WTC11 (cell line): ENCODE data around the gene TMEM63B. TPM values are rescaled to one million over a fixed set of nuclear protein-coding genes. Genes with fewer than 3 reads are reported as not detected.

Experiments used
- ATAC-seq: fragments of 200-7000 bp; cut with Tn5 transposase; 2 replicates; pipeline ENCODE4 v1.10.0; 2021; ENCODE audit warnings: mild to moderate bottlenecking, moderate library complexity
- CTCF ChIA-PET: fragments of 300-600 bp; sonication (Branson Sonifier 250); formaldehyde crosslinking; loops from one replicate; lab custom pipeline; 2021; ENCODE audit warnings: antibody characterized with exemption; lab: Charles Lee
- POLR2A ChIA-PET: fragments of 350-600 bp; sonication (Branson Sonifier 250); formaldehyde crosslinking; loops from one replicate; lab custom pipeline; 2021; ENCODE audit warnings: antibody characterized with exemption; lab: Charles Lee
- DNase-seq: peaks from one replicate; pipeline ENCODE4 v3.0.0; 2021; ENCODE audit warnings: low spot score
- H3K27ac Mint-ChIP-seq: 2 replicates; pipeline ENCODE4 v1.8.0; 2021; ENCODE audit warnings: mixed read lengths
- H3K27me3 Mint-ChIP-seq: 2 replicates; pipeline ENCODE4 v1.8.0; 2021; ENCODE audit warnings: low read depth, mild to moderate bottlenecking, moderate library complexity, mixed read lengths
- H3K36me3 Mint-ChIP-seq: 2 replicates; pipeline ENCODE4 v1.8.0; 2021; ENCODE audit warnings: mixed read lengths
- H3K4me1 Mint-ChIP-seq: 2 replicates; pipeline ENCODE4 v1.8.0; 2022; ENCODE audit warnings: mixed read lengths
- H3K4me3 Mint-ChIP-seq: 2 replicates; pipeline ENCODE4 v1.8.0; 2021; ENCODE audit warnings: mild to moderate bottlenecking, moderate library complexity, mixed read lengths
- H3K9me3 Mint-ChIP-seq: 2 replicates; pipeline ENCODE4 v1.8.0; 2021; ENCODE audit warnings: mixed read lengths
- GRHL2 ChIP-seq: fragments of 250-450 bp; sonication (Bioruptor Pico); IDR thresholded peaks from 2 replicates; pipeline ENCODE4 v1.8.0; 2022; ENCODE audit warnings: mild to moderate bottlenecking, moderate library complexity; ENCODE audit not compliant: insufficient replicate concordance, severe bottlenecking
- JAZF1 ChIP-seq: fragments of 250-450 bp; sonication (Bioruptor Pico); IDR thresholded peaks from 2 replicates; pipeline ENCODE4 v1.9.0; 2021; ENCODE audit warnings: moderate library complexity, mild to moderate bottlenecking, inconsistent platforms
- KAT7 ChIP-seq: sonication (generic); formaldehyde crosslinking; IDR thresholded peaks from 2 replicates; pipeline ENCODE4 v1.8.1; 2023; ENCODE audit warnings: missing genetic modification reagents, mild to moderate bottlenecking, borderline replicate concordance
- NR3C1 ChIP-seq: sonication (generic); formaldehyde crosslinking; conservative IDR thresholded peaks from 2 replicates; pipeline ENCODE4 v1.8.1; 2023; ENCODE audit warnings: low read depth, mild to moderate bottlenecking, missing genetic modification reagents
- RELA ChIP-seq: sonication (generic); formaldehyde crosslinking; IDR thresholded peaks from 2 replicates; pipeline ENCODE4 v1.8.1; 2022; ENCODE audit warnings: missing genetic modification reagents, mild to moderate bottlenecking, borderline replicate concordance
- SMAD3 ChIP-seq: sonication (generic); formaldehyde crosslinking; IDR thresholded peaks from 2 replicates; pipeline ENCODE4 v1.8.0; 2022; ENCODE audit warnings: missing genetic modification reagents, mild to moderate bottlenecking, borderline replicate concordance
- SMAD4 ChIP-seq: sonication (generic); formaldehyde crosslinking; IDR thresholded peaks from 2 replicates; pipeline ENCODE4 v1.8.0; 2022; ENCODE audit warnings: mild to moderate bottlenecking, missing genetic modification reagents
- SP1 ChIP-seq: sonication (generic); formaldehyde crosslinking; conservative IDR thresholded peaks from 2 replicates; pipeline ENCODE4 v1.8.1; 2022; ENCODE audit warnings: missing genetic modification reagents
- TEAD1 ChIP-seq: sonication (generic); formaldehyde crosslinking; IDR thresholded peaks from 2 replicates; pipeline ENCODE4 v1.8.0; 2022; ENCODE audit warnings: mild to moderate bottlenecking, missing genetic modification reagents
- ZNF263 ChIP-seq: sonication (generic); formaldehyde crosslinking; IDR thresholded peaks from 2 replicates; pipeline ENCODE4 v1.8.1; 2022; ENCODE audit warnings: low read depth, mild to moderate bottlenecking, moderate library complexity, missing genetic modification reagents
- ZNF396 ChIP-seq: fragments of 250-450 bp; sonication (Bioruptor Pico); IDR thresholded peaks from 2 replicates; pipeline ENCODE4 v1.8.0; 2021; ENCODE audit warnings: mild to moderate bottlenecking, moderate library complexity, borderline replicate concordance
- ZNF423 ChIP-seq: fragments of 250-450 bp; sonication (Bioruptor Pico); IDR thresholded peaks from 2 replicates; pipeline ENCODE4 v2.1.2; 2022; ENCODE audit warnings: mild to moderate bottlenecking, moderate library complexity
- ZNF671 ChIP-seq: fragments of 250-450 bp; sonication (Bioruptor Pico); IDR thresholded peaks from 2 replicates; pipeline ENCODE4 v1.8.0; 2021; ENCODE audit warnings: mild to moderate bottlenecking
- total RNA-seq: library from RNA; stranded (reverse); gene quantifications from 3 replicates; pipeline ENCODE4 v1.2.3, GENCODE V29; 2021
- TF ChIP-seq, protein P1 (sequence below): fragments of 250-450 bp; sonication (Bioruptor Pico); IDR thresholded peaks from 2 replicates; pipeline ENCODE4 v1.8.0; 2021; ENCODE audit warnings: mild to moderate bottlenecking
- TF ChIP-seq, protein P2 (sequence below): sonication (generic); formaldehyde crosslinking; IDR thresholded peaks from 2 replicates; pipeline ENCODE4 v1.8.1; 2022; ENCODE audit warnings: low read depth, missing genetic modification reagents, borderline replicate concordance
- TF ChIP-seq, protein P3 (sequence below): sonication (generic); formaldehyde crosslinking; IDR thresholded peaks from 2 replicates; pipeline ENCODE4 v1.8.0; 2022; ENCODE audit warnings: mild to moderate bottlenecking, missing genetic modification reagents
- TF ChIP-seq, protein P4 (sequence below): sonication (generic); formaldehyde crosslinking; IDR thresholded peaks from 2 replicates; pipeline ENCODE4 v1.8.0; 2022; ENCODE audit warnings: mild to moderate bottlenecking, missing genetic modification reagents

TMEM63B gene
- total RNA-seq, 1 experiment from 2014 or later, result 72.8 TPM

DNA sequence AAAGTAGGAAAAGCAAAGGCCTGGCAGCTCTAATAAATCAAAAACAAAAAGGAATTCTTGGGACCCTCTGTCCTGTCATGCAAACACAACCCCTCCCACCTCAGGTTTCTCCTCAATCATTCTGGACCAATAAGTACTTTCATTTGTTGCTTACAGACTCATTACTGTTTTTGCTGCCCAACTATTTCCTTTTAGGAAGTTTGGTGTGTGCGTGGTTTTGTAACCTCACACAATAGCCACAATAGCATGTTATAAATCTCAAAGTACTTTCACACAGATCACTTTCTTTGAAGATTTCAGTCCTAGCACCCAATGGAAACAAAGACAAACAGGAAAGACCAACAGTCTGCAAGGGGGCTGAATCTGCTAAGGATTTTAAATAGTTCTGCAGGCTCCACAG is 4.6 kb upstream of the TMEM63B start:
- no peak for TF ChIP-seq GRHL2 (CRISPR knock-in tag)
- TF ChIP-seq, protein P1, sequence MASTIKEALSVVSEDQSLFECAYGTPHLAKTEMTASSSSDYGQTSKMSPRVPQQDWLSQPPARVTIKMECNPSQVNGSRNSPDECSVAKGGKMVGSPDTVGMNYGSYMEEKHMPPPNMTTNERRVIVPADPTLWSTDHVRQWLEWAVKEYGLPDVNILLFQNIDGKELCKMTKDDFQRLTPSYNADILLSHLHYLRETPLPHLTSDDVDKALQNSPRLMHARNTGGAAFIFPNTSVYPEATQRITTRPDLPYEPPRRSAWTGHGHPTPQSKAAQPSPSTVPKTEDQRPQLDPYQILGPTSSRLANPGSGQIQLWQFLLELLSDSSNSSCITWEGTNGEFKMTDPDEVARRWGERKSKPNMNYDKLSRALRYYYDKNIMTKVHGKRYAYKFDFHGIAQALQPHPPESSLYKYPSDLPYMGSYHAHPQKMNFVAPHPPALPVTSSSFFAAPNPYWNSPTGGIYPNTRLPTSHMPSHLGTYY (CRISPR knock-in tag), result no peak
- Mint-ChIP-seq H3K9me3 (no peaks in the 10 kb centered on the region), H3K36me3 (peaks cover 2% of the 10 kb centered on the region), H3K27me3 (no peaks in the 10 kb centered on the region), H3K4me1 (peaks cover 64% of the 10 kb centered on the region), H3K4me3 (no peak overlapping the region), H3K27ac (peak overlapping the region; percentile 87)
- ChIA-PET POLR2A (no interaction called here), CTCF (interaction anchor here (1.7 kb wide), 1 partner anchor 12 kb away, joined by 6 read pairs; no protein-coding TSS in a partner anchor)
- ATAC-seq (no peak), DNase-seq (no peak)

GRCh38 chr6:44123544-44123943 is 3.8 kb upstream of the TMEM63B start:
- no peaks in the 10 kb centered on the region for H3K27me3 Mint-ChIP-seq
- CTCF ChIA-PET, result interaction anchor here (0.8 to 0.9 kb wide), 2 partner anchors 27 to 111 kb away, joined by 3 to 4 read pairs; no protein-coding TSS in a partner anchor
- peaks cover 2% of the 10 kb centered on the region for H3K36me3 Mint-ChIP-seq
- H3K4me3 Mint-ChIP-seq, result no peak overlapping the region
- no peak for ATAC-seq
- H3K4me1 Mint-ChIP-seq, result peaks cover 63% of the 10 kb centered on the region
- no peaks in the 10 kb centered on the region for H3K9me3 Mint-ChIP-seq
- DNase-seq, result no peak
- POLR2A ChIA-PET, result interaction anchor here (0.6 to 0.9 kb wide), 2 partner anchors 71 to 1032 kb away, joined by 3 to 8 read pairs; no protein-coding TSS in a partner anchor
- H3K27ac Mint-ChIP-seq, result peak overlapping the region; percentile 87
- TF ChIP-seq NR3C1 (CRISPR knock-in tag), result no peak

GRCh38 chr6:44126320-44127149 is 819 bp upstream of the TMEM63B start:
- H3K36me3 Mint-ChIP-seq, result peaks cover 2% of the 10 kb centered on the region
- no peaks in the 10 kb centered on the region; the same call in 1 of the 2 replicates for H3K27me3 Mint-ChIP-seq
- H3K27ac Mint-ChIP-seq, result peak overlapping the region; percentile 39
- peak; percentile 48 for ATAC-seq
- H3K4me3 Mint-ChIP-seq, result peak overlapping the region; percentile 98
- H3K4me1 Mint-ChIP-seq, result peaks cover 57% of the 10 kb centered on the region
- CTCF ChIA-PET, result interaction anchor here (1.0 to 1.6 kb wide), 7 partner anchors 12 to 186 kb away, joined by 3 to 5 read pairs (median 4); no protein-coding TSS in a partner anchor
- TF ChIP-seq SP1, result peak; percentile 4; the same call in 1 of the 2 replicates
- TF ChIP-seq, protein P2, sequence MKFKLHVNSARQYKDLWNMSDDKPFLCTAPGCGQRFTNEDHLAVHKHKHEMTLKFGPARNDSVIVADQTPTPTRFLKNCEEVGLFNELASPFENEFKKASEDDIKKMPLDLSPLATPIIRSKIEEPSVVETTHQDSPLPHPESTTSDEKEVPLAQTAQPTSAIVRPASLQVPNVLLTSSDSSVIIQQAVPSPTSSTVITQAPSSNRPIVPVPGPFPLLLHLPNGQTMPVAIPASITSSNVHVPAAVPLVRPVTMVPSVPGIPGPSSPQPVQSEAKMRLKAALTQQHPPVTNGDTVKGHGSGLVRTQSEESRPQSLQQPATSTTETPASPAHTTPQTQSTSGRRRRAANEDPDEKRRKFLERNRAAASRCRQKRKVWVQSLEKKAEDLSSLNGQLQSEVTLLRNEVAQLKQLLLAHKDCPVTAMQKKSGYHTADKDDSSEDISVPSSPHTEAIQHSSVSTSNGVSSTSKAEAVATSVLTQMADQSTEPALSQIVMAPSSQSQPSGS (CRISPR knock-in tag), result no peak
- POLR2A ChIA-PET, result interaction anchor here (0.6 to 1.0 kb wide), 2 partner anchors 120 to 339 kb away, joined by 3 to 6 read pairs; partner anchors contain the start of gene HSP90AB1
- peak; percentile 63 for DNase-seq
- H3K9me3 Mint-ChIP-seq, result no peaks in the 10 kb centered on the region

DNA sequence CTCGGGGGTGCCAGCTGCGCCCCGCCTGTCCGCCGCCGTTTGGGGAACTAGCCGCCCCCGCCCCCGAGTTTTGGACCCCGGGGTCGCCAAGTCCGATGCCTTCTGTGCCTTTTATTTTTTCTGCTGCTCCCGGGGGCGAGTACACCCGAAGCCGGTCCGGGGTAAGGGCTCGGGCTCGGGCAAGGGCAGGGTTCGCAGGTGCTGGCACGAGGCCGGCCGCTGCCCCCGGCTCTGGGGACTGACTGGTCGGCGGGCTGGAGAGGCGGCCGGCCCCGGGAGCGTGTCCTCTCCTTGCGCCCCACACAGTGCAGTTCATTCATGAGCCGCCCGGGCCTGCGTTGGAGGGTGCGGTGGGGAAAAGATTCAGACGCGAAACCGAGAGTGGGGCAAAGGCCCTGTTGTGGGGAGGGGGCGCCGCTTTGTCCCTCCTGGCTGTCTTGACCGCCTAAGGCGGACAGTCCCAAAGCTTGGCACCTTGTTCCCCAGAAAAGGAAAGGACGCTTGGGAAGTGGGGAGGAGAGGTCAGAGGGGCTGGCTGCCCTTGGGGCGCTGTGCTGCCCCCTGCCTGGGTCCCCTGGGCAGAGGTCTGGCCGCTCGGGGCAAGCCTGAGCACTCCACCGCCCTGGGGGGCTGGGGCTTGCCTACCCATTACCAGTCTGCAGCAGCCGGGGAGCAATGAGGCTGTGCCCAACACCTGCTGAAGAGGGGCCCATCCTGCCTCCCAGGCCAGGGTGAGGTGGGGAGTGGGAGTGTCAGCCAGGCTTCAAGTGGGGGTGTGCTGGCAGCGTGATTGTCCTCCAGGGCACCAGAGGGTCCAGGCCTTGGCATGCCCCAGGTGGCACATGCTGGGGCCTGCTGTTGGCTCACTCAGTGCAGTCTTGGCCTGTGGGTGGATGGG is 915 bp downstream of the TMEM63B start:
- Mint-ChIP-seq H3K9me3 (no peaks in the 10 kb centered on the region), H3K4me1 (peaks cover 61% of the 10 kb centered on the region), H3K27me3 (no peaks in the 10 kb centered on the region; the same call in 1 of the 2 replicates), H3K36me3 (peaks cover 2% of the 10 kb centered on the region), H3K27ac (no peak overlapping the region), H3K4me3 (peak overlapping the region; percentile 83)
- POLR2A ChIA-PET, result interaction anchor here (1.0 kb wide), 1 partner anchor 118 kb away, joined by 3 read pairs; the partner anchor contains the start of gene HSP90AB1
- peak; percentile 37 for ATAC-seq
- peak; percentile 57 for DNase-seq
- CTCF ChIA-PET, result interaction anchor here (0.6 to 1.6 kb wide), 8 partner anchors 10 to 184 kb away, joined by 3 to 5 read pairs (median 4); no protein-coding TSS in a partner anchor
- TF ChIP-seq, protein P3, sequence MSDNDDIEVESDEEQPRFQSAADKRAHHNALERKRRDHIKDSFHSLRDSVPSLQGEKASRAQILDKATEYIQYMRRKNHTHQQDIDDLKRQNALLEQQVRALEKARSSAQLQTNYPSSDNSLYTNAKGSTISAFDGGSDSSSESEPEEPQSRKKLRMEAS (CRISPR knock-in tag), result peak; percentile 45; the same call in 1 of the 2 replicates
- TF ChIP-seq, protein P4, sequence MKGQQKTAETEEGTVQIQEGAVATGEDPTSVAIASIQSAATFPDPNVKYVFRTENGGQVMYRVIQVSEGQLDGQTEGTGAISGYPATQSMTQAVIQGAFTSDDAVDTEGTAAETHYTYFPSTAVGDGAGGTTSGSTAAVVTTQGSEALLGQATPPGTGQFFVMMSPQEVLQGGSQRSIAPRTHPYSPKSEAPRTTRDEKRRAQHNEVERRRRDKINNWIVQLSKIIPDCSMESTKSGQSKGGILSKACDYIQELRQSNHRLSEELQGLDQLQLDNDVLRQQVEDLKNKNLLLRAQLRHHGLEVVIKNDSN (CRISPR knock-in tag), result 0 out of 2 replicates have a peak, but pooled peaks have one; percentile 29
- TF ChIP-seq TEAD1 (CRISPR knock-in tag), result peak; percentile 15; the same call in 1 of the 2 replicates
- no peak for TF ChIP-seq ZNF671 (CRISPR knock-in tag)
- peak; percentile 67 for TF ChIP-seq ZNF423
- TF ChIP-seq, protein P1 (CRISPR knock-in tag), result no peak
- no peak for TF ChIP-seq ZNF396
- TF ChIP-seq RELA (CRISPR knock-in tag), result no peak
- no peak for TF ChIP-seq SMAD4 (CRISPR knock-in tag)
- no peak for TF ChIP-seq ZNF263 (CRISPR knock-in tag)
- TF ChIP-seq JAZF1 (CRISPR knock-in tag), result no peak
- TF ChIP-seq KAT7 (CRISPR knock-in tag), result 0 out of 2 replicates have a peak, but pooled peaks have one; percentile 49
- no peak for TF ChIP-seq SMAD3
